ENCODE data around the gene GATA6.
"Not testable (repeated sequence)": the region's sequence is repeated elsewhere in the genome, so short reads cannot be mapped to it uniquely, and the experiment has no call there.

The GATA6 gene

DNA sequence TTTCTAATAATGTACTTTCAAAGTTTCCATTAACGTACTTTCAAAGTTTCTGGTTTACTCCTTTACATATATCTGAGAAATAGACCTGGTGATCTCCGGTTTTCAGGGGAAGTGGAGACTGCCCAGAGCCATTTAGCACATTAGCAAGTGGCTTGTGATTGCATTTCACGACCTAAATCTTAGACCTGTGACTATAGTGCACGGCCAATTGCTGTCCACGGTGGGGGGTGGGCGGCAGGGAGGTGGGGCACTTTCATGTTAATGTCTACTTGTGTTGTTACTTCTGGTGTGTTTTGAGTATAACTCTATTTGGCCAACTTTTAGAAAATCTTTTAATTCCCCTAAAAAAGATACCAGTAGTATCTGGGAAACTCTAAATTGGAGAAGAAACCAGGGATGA is 11.3 kb downstream of the GATA6 start:
- no peak for DNase-seq (ENCODE audit: extremely low read depth in 1 of 2, low read depth in 1 of 2)

DNA sequence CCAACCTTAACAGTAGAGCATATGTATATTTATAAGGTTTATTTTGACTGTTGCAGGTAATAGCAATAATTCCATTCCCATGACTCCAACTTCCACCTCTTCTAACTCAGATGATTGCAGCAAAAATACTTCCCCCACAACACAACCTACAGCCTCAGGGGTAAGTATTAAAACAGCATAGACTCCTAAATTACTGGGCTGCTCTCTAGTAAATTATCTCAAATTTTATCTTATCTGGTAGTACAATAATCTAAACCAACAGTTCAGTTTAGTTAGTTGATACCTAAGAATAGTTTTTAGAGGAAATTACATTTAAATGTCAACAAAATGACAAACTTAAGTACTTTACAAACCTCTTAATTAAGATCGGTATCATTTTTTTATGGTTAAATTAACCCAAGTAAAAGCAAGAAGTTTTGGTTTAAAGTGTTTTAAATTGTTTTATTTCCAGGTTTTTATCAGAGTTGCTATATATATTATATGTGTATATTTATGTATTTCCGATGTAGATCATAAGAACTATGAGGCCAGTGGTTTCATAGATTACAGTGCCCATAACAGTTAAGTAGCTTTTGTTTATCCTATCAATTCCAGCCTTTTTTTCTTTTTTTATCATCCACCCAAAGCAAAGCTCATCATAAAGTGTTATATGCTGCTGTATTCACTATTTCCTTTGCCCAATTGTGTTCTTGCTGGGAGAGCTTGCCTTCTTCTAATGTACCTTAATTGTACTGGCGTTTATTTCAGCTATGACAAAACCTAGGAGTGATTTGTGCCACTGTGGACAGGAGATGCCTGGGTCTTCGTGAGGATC is 13.7 kb downstream of the GATA6 start:
- no peak for DNase-seq (ENCODE audit: extremely low read depth in 1 of 2, low read depth in 1 of 2)

DNA sequence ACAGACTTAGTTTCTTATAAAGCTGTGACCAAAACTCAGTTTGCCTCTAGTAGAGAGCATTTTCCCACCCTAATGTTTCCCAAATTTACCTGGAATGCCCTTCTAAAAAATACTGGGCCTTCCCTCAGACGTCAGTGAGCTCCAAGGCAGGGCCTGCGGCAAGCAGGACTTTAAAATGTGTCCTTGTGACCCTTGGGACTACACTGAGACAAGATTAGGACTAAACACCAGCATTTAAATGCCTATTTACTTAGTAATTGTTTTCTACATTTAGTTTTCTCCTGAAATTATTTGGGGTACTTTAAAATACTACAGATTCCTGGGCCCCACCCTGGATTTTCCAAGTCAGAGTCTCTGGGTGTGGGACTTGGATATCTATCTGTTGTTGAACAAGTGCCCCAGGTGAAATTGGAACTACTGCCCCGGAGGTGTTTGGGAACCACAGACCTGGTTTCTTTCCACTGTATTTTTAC is 14.3 kb downstream of the GATA6 start:
- no peak for DNase-seq (ENCODE audit: extremely low read depth in 1 of 2, low read depth in 1 of 2)

DNA sequence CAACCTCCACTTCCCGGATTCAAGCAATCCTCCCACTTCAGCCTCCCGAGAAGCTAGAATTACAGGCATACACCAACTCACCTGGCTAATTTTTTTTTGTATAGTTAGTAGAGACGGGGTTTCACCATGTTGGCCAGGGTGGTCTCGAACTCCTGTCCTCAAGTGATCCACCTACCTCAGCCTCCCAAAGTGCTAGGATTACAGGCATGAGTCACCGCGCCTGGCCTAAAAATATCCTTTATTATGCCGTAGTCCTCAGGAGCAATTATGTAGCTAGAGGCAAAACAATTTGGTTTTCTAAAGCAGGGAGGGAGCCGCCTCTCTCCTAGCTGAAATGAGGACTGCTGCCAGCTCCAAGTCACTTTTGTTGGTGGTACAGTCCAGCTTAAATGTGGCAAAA is 15.2 kb downstream of the GATA6 start:
- DNase-seq (ENCODE audit: extremely low read depth in 1 of 2, low read depth in 1 of 2): not testable (repeated sequence)

DNA sequence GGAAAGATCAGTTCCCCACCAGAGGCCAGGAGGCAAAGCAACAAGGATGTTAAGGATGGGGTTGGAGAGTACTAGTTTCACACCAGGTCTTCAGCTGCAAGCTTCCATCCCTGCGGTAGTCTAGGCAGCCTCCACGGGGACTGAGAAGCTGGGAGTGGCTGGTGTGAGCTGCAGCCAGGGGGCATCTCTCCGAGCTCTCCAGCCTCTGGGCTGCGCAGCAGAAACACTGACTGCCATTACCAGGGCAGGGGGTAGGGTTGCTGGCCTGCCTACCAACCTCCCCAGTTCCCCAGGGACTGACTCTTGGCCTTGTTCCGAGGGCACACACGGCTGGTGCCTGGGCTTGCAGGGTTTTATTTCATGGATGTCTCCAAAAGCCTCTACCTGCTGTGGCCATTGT is 15.9 kb downstream of the GATA6 start:
- no peak for DNase-seq (ENCODE audit: extremely low read depth in 1 of 2, low read depth in 1 of 2)

DNA sequence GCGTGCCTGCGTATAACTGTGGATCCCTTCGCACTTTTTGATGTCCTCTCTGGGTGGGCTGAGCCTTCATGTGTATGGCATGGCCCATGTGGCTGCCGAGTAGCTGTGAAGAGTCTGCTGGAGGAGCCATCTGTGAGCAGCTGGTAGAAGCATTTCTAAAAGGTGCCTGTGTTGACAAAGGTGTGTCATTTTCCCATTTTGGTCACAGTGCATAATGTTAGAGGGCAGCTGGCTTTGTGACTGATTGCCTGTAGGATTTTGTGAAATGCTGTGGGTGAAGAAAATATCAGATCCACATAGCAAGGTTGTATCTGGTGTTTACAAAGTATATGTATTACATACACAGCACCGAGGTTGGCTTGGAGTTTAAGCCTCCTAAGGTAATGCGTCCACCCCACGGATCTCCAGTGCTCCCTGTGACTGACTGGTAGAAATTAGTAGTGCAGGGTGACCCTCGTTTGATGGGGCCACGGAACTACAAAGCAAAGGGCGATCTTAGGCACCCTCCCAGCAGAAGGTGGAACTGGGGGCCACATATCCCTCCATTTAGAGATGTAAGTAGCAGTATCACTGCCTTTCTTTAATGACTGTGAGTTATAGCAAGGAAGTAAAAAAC is 16.5 kb downstream of the GATA6 start:
- DNase-seq (ENCODE audit: extremely low read depth in 1 of 2, low read depth in 1 of 2): no peak

DNA sequence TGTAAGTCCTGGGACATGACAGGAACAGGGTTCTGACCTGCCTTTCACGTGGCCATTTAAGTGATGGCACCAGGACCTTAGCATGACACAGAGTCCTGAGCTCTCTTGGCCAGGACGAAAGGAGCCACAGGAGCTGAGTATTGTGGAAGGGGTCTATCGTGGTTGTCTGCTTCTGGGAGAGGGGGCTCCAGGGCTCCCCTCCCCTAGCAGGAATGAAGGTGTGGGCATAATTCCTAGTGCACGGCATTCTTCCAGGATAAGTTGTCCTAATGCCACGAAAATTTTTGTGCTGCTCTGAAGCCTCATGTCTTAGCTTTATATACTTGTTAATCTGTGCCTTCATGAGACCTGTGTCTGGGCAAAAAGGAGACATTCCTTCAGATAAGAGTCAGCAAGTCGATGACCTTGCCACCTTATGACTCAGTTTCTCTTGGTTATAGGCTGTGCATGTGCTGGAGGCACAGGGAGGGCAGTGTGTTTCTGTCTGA is 17.1 kb downstream of the GATA6 start:
- no peak for DNase-seq (ENCODE audit: extremely low read depth in 1 of 2, low read depth in 1 of 2)

DNA sequence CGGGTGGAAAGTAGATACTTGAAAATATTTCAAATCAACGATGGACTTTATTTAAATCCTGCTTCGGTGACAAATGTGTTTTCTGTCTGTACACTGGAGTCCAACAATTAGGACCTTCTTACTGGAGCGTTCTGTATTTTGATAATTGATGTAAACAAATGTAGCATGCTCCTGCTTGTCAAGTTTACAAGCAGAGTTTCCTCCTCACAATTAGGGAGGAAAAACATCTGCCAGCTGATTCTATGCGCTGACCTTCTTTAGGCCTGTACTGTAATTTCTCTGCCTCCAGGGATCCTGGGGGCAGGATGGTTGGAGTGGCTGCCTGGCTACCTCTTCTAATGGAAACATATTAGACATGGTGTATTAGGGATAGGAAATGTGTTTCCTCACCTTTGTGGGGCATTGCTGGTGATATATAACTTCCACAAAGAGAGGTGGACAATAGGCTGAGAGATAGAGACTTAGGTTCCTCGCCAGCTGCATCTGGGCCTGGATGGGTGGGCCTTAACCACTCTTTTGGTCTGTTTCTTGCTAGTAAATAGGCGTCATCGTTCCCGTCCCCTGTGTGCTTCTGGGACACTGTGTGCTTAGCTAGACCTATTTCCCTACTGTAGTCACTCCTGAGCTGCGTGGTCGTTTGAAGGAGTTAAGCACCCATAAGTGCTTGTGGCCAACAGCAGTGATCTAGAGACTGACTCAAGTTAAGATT is 19.3 kb downstream of the GATA6 start:
- no peak for DNase-seq (ENCODE audit: extremely low read depth in 1 of 2, low read depth in 1 of 2)

DNA sequence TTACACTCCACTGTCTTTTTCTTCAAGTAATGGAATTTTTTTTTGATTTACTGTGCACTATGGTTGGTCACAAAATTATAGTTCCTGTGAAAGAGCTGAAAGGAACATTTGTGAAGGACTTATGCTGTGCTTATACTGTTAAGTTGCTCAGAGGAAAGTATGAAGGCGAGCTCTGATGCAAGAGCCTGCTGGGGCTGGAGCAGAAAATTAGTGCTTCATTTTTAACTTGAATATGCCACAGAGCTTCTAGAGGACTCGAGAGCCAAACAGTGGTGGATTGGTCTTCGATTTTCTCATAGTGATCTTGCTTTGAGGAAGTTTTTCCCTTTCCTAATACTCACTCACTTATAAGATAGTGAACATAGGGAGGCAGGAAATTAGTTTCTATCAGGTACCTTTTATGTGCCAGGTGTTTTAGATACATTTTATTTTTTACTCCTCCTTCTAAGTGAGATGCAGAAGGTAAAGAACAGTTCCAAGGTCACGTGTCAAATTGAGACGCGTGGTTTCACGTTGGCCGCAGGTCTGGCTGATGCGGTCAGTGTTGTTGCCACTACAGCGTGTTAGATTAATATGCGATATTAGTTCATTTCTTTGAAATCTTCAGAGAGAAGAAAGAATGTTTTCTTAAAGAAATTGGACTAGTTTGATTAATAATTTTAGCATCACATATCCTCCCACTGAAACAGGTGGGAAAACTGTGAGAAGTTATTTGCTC is 20.2 kb downstream of the GATA6 start:
- DNase-seq (ENCODE audit: extremely low read depth in 1 of 2, low read depth in 1 of 2): no peak

DNA sequence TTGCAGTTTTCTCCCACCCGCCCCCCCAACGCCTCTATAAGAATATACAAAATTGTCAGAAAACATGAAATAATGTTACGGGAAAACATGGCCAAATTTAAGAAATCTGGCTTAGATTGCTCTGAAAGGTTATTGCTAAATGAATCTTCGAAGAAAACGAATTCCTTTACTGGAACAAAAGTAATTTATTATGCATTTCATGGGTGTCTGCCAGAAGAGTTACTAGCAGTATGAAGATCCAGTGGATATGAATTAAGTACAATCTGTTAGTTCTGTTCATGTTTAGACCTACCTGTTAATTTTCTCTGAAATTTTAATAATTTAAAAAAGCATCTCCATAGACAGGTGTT is 21.9 kb downstream of the GATA6 start:
- DNase-seq (ENCODE audit: extremely low read depth in 1 of 2, low read depth in 1 of 2): no peak

DNA sequence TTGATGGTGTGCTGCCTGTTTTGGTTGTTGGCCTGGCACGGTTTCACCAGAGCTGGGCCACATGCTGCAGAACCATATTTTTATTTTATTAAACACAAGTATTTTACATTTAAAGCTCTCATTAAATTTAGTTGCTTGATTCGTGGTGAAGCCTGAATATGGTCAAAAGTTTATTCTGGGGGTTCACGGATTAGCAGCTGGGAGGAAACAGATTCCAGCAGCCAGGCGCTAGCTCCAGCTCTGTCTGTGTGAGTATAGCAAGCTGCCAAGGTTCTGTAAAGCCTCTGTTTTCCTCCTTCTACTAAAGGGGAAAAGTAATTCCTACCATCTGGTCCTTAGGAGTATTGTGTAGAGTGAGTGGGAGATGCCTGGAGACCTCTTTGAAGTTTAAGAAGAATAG is 22.5 kb downstream of the GATA6 start:
- no peak for DNase-seq (ENCODE audit: extremely low read depth in 1 of 2, low read depth in 1 of 2)

DNA sequence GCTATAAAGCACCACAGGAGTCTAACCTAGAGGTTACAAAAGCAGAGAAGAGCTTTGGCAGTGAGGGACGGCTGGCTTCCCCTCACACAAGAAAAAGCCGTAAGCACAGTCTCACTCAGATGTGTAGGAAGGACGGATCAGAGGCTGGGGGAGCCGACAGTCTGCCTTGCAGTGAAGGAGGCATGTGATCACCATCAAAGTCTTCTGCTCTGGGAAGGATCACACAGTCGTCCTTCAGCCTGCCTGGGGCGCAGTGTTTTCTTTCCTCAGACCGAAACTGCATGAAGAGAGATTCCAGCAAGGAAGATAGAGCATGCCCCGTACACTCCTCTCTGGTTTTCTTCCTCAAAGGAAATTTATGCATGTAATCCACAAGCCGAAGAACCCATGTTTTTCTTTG is 24.1 kb downstream of the GATA6 start:
- DNase-seq (ENCODE audit: extremely low read depth in 1 of 2, low read depth in 1 of 2): no peak

DNA sequence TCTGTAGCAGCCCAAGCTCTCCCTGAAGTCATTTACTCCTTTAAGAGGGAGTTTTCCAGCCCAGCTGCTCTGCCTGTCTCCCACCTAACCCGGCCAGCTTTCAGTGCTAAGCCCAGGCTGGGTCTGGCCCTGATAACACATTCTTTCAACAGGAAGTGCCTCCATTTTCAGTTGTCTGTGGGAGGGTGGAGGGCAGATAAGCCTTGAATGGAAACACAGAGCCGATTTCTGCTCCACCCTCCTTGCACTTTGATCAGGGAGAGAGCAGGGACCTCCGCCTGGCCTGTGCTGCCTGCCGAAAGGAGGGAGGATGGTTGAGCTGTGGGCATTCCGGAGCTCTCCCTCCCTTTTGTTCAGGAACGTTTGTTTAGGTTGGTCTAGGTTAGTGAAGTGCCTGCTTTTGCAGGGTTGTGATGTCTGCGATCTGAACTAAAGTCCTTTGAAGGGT is 24.8 kb downstream of the GATA6 start:
- no peak for DNase-seq (ENCODE audit: extremely low read depth in 1 of 2, low read depth in 1 of 2)

DNA sequence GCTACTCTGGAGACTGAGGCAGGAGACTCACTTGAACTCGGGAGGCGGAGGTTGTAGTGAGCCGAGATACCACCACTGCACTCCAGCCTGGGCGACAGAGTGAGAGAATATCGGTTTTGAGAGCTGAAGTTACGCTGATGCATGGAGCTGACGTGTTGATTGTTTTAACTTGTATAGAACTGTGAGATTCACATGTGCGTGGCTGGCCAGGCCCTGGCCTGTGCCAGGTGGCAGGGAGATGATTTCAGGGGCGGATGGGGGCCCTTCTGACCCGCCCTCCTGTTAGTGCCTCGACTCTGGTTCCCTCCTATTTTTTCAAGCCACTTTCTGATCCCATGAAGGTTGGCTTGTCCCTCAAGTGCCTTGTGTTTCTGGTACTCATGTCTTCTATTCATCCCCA is 25.7 kb downstream of the GATA6 start:
- no peak for DNase-seq (ENCODE audit: extremely low read depth in 1 of 2, low read depth in 1 of 2)

DNA sequence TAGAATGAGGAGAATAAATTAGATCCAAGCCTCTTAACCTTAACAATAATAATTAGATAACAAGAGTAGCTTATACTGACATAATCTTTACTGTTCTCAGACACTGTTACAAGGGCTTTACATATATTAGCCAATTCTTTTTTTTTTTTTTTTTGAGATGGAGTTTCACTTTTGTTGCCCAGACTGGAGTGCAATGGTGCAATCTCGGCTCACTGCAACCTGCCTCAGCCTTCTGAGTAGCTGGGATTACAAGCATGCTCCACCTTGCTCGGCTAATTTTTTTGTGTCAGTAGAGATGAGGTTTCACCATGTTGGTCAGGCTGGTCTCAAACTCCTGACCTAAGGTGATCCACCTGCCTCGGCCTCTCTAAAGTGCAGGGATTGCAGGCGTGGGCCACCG is 27.6 kb downstream of the GATA6 start:
- not testable (repeated sequence) for DNase-seq (ENCODE audit: extremely low read depth in 1 of 2, low read depth in 1 of 2)

DNA sequence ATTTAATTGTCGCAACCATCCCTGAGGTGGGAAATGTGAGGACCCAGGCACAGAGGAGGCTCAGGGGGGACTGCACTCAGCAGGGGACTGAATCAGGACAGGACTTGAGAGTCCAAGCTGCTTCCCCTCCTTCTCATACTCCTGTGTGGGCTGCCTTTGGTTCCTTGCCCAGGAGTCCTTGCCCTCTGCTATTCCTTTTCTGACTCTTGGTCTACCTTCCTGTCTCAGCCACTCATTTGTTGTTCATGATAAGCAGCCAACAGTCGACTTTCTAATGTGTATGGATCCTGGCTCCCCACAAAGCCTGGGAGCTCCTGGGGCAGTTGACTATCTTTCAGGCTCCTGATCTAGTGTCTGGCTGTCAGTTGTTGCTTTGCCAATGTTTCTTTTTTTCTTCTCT is 28.3 kb downstream of the GATA6 start:
- DNase-seq (ENCODE audit: extremely low read depth in 1 of 2, low read depth in 1 of 2): no peak

DNA sequence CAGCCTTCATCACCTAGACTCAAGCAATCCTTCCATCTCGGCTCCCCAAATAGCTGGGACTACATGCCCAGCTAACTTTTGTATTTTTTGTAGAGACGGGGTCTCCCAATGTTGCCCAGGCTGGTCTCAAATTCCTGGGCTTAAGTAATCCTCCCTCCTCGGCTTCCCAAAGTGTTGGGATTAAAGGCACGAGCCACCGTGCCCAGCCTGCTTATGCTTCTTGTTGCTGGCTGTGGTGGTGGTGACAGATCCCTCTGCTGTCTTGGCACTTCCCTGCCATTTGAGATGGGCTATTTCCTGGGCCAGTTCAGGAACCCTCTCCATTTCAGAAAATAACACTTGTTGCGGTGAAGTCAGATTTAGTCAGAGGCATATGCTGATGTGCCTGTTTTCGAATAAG is 28.8 kb downstream of the GATA6 start:
- DNase-seq (ENCODE audit: extremely low read depth in 1 of 2, low read depth in 1 of 2): no peak

DNA sequence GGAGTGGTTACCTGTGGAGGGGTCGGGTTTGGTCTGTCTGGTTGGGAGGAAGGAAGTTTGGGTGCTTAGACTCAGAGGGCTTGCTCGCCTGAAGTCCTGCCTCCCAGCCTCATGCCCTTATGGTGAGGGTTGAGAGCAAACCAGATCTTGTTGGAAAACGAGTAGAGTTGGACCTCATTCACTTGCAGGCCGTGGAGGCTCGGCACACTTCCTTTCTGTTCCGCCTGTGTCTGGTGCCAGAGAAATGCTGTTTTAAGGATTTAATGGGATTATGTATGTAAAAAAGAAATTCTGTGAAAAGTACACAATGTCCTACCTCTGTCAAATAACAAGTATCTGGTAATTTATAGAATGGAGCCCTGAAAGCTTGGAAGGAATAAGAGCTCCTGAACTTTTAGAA is 29.6 kb downstream of the GATA6 start:
- no peak for DNase-seq (ENCODE audit: extremely low read depth in 1 of 2, low read depth in 1 of 2)

DNA sequence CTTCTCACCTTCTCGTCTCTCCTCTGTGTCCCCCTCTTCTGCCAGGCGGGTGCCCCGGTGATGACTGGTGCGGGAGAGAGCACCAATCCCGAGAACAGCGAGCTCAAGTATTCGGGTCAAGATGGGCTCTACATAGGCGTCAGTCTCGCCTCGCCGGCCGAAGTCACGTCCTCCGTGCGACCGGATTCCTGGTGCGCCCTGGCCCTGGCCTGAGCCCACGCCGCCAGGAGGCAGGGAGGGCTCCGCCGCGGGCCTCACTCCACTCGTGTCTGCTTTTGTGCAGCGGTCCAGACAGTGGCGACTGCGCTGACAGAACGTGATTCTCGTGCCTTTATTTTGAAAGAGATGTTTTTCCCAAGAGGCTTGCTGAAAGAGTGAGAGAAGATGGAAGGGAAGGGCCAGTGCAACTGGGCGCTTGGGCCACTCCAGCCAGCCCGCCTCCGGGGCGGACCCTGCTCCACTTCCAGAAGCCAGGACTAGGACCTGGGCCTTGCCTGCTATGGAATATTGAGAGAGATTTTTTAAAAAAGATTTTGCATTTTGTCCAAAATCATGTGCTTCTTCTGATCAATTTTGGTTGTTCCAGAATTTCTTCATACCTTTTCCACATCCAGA is 31.3 kb downstream of the GATA6 start:
- no peak for DNase-seq (ENCODE audit: extremely low read depth in 1 of 2, low read depth in 1 of 2)

DNA sequence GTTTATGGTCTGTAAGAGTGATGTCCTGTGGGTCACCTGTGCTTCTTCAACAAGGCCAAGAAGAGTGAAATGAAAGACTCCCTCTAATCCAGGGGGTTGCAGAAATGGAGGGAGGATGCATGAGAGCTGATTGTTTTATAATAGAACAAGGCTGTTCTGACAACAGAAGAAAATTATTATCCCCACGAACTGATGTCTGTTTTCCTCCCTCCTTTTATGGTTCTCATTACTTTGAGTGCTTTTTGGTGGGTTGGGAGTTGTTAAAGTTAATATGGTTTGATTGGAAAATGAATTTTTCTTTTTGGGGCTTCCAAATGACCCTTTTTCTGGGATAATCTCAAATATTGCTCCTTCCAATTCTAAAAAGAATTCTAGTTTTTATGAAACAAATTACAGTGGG is 33.6 kb downstream of the GATA6 start:
- DNase-seq (ENCODE audit: extremely low read depth in 1 of 2, low read depth in 1 of 2): no peak
